IMR-90 (cell line): Measurements from ENCODE around the gene GRAMD4. TPM values are rescaled to one million over a fixed set of nuclear protein-coding genes. Genes with fewer than 3 reads are reported as not detected.

Source experiments
- ATAC-seq: fragments of 200-7000 bp; cut with Tn5 transposase; 2 replicates; pipeline ENCODE4 v1.9.1; 2020; ENCODE audit warnings: low read depth, mild to moderate bottlenecking, moderate library complexity
- BruUV-seq: library from RNA; stranded (reverse); fragments of 400-500 nt; replicated peaks from 2 replicates; lab custom pipeline; 2021; lab: Mats Ljungman, UMichigan
- CTCF ChIA-PET: fragments of 300-600 bp; formaldehyde crosslinking; extraction: SDS; loops from one replicate; lab custom pipeline; 2021; ENCODE audit warnings: antibody characterized with exemption; lab: Yijun Ruan, JAX
- POLR2A ChIA-PET: fragments of 300-600 bp; sonication (Branson Sonifier 250); formaldehyde crosslinking; loops from one replicate; lab custom pipeline; 2022; ENCODE audit warnings: antibody characterized with exemption; ENCODE audit not compliant: unreplicated experiment; lab: Charles Lee
- DNase-seq: peaks from one replicate; pipeline ENCODE4 v3.0.0; 2013
- H2AFZ ChIP-seq: replicated peaks from 2 replicates; pipeline ENCODE3; 2013; ENCODE audit warnings: low read length, mild to moderate bottlenecking; ENCODE audit not compliant: poor library complexity
- H2AK5ac ChIP-seq: 2 replicates; pipeline ENCODE4 v1.6.1; 2013; ENCODE audit warnings: low read depth, low read length, inconsistent platforms
- H2AK9ac ChIP-seq: replicated peaks from 2 replicates; pipeline ENCODE3; 2013; ENCODE audit warnings: mild to moderate bottlenecking, low read depth, low read length, moderate library complexity; ENCODE audit not compliant: poor library complexity
- H2BK120ac ChIP-seq: 2 replicates; pipeline ENCODE4 v1.6.1; 2013; ENCODE audit warnings: low read depth, low read length, inconsistent platforms
- H2BK15ac ChIP-seq: 3 replicates; pipeline ENCODE4 v1.6.1; 2013; ENCODE audit warnings: low read depth, low read length, inconsistent platforms
- H2BK20ac ChIP-seq: 2 replicates; pipeline ENCODE4 v1.6.1; 2013; ENCODE audit warnings: low read depth, mild to moderate bottlenecking, inconsistent platforms, low read length, moderate library complexity
- H2BK5ac ChIP-seq: 2 replicates; pipeline ENCODE4 v1.6.1; 2013; ENCODE audit warnings: mild to moderate bottlenecking, low read depth, low read length, inconsistent platforms; ENCODE audit not compliant: poor library complexity, severe bottlenecking
- H3K14ac ChIP-seq: replicated peaks from 2 replicates; pipeline ENCODE4 v1.6.1; 2013; ENCODE audit warnings: low read depth, low read length, inconsistent platforms
- H3K18ac ChIP-seq: 2 replicates; pipeline ENCODE4 v1.6.1; 2013; ENCODE audit warnings: low read depth, low read length, control low read depth
- H3K23ac ChIP-seq: 2 replicates; pipeline ENCODE4 v1.6.1; 2013; ENCODE audit warnings: low read depth, low read length, inconsistent platforms
- H3K27ac ChIP-seq: 2 replicates; pipeline ENCODE4 v1.5.1; 2013; ENCODE audit warnings: mild to moderate bottlenecking, control low read depth, low read length; ENCODE audit not compliant: insufficient read depth
- H3K27me3 ChIP-seq: 2 replicates; pipeline ENCODE4 v1.6.1; 2013; ENCODE audit warnings: low read length; ENCODE audit not compliant: control insufficient read depth, insufficient read depth
- H3K36me3 ChIP-seq: 2 replicates; pipeline ENCODE4 v1.6.1; 2013; ENCODE audit warnings: low read length, mixed read lengths; ENCODE audit not compliant: control insufficient read depth, insufficient read depth
- H3K4ac ChIP-seq: 2 replicates; pipeline ENCODE4 v1.6.1; 2013; ENCODE audit warnings: low read depth, low read length, inconsistent platforms
- H3K4me1 ChIP-seq: 2 replicates; pipeline ENCODE4 v1.6.1; 2013; ENCODE audit warnings: low read length, mixed read lengths; ENCODE audit not compliant: control insufficient read depth, insufficient read depth
- H3K4me2 ChIP-seq: 2 replicates; pipeline ENCODE4 v1.6.1; 2013; ENCODE audit warnings: low read depth, mild to moderate bottlenecking, control low read depth, low read length, moderate library complexity
- H3K4me3 ChIP-seq: 2 replicates; pipeline ENCODE4 v1.5.1; 2013; ENCODE audit warnings: low read depth, mild to moderate bottlenecking, control low read depth, low read length, moderate library complexity; ENCODE audit not compliant: insufficient read depth
- H3K56ac ChIP-seq: 2 replicates; pipeline ENCODE4 v1.6.1; 2013; ENCODE audit warnings: low read length, inconsistent platforms; ENCODE audit not compliant: insufficient read depth; ENCODE audit errors: extremely low read depth
- H3K79me1 ChIP-seq, 2 experiments: 2 replicates each; pipeline ENCODE4 v1.6.1; 2013; ENCODE audit warnings: low read length in 2 of 2, inconsistent platforms in 1 of 2, low read depth in 1 of 2
- H3K9ac ChIP-seq: 2 replicates; pipeline ENCODE4 v1.6.1; 2013; ENCODE audit warnings: low read depth, low read length, control low read depth
- H3K9me1 ChIP-seq: 2 replicates; pipeline ENCODE4 v1.6.1; 2013; ENCODE audit warnings: low read length, inconsistent platforms; ENCODE audit not compliant: insufficient read depth
- H3K9me3 ChIP-seq: 2 replicates; pipeline ENCODE4 v1.6.1; 2013; ENCODE audit warnings: low read length; ENCODE audit not compliant: control insufficient read depth, insufficient read depth
- H4K20me1 ChIP-seq: 2 replicates; pipeline ENCODE4 v1.6.1; 2013; ENCODE audit warnings: low read length, inconsistent platforms; ENCODE audit not compliant: insufficient read depth
- H4K5ac ChIP-seq: 2 replicates; pipeline ENCODE4 v1.6.1; 2013; ENCODE audit warnings: mild to moderate bottlenecking, low read depth, low read length, control low read depth
- H4K8ac ChIP-seq, 2 experiments: 2 replicates each; pipeline ENCODE4 v1.6.1; 2013; ENCODE audit warnings: low read depth in 2 of 2, low read length in 2 of 2, control low read depth in 1 of 2, inconsistent platforms in 1 of 2
- H4K91ac ChIP-seq: 2 replicates; pipeline ENCODE4 v1.6.1; 2013; ENCODE audit warnings: low read depth, low read length, inconsistent platforms; ENCODE audit not compliant: insufficient read depth
- CEBPB ChIP-seq: IDR thresholded peaks from 2 replicates; pipeline ENCODE4 v1.6.1; 2012; ENCODE audit warnings: low read depth, low read length, improper control_type of control experiment
- CTCF ChIP-seq: conservative IDR thresholded peaks from 2 replicates; pipeline ENCODE4 v1.5.1; 2012; ENCODE audit warnings: mild to moderate bottlenecking, low read depth, low read length, improper control_type of control experiment
- MXI1 ChIP-seq: IDR thresholded peaks from 2 replicates; pipeline ENCODE4 v1.6.1; 2012; ENCODE audit warnings: low read depth, mild to moderate bottlenecking, low read length, moderate library complexity, borderline replicate concordance
- NFE2L2 ChIP-seq: fragments of 150-350 bp; IDR thresholded peaks from 2 replicates; pipeline ENCODE4 v1.6.1; 2016; ENCODE audit warnings: low read depth, mild to moderate bottlenecking, low read length
- RCOR1 ChIP-seq: IDR thresholded peaks from 2 replicates; pipeline ENCODE4 v1.6.1; 2012; ENCODE audit warnings: mild to moderate bottlenecking, low read length, improper control_type of control experiment; ENCODE audit not compliant: insufficient replicate concordance
- WGBS, 2 experiments: methylation state at CpG; one replicate each; pipeline versions ENCODE4 v1.1.5 to v1.1.7; 2013; ENCODE audit warnings: missing lambda C conversion rate in 2 of 2; ENCODE audit not compliant: insufficient read length in 1 of 2; ENCODE audit errors: extremely low coverage in 2 of 2; 5-methylcytosine and 5-hydroxymethylcytosine counted together
- dilution Hi-C: fragments of 300-500 bp; cut with HindIII; formaldehyde crosslinking; loops from one replicate; pipeline ENCODE4 v1.14.3; 2018; ENCODE audit warnings: low sequenced_read_pairs; ENCODE audit not compliant: unreplicated experiment
- in situ Hi-C: fragments of 300-500 bp; cut with MboI; formaldehyde crosslinking; loops from 3 replicates; pipeline ENCODE4 v1.14.3; 2019; ENCODE audit warnings: low sequenced_read_pairs, inconsistent platforms, mixed read lengths
- intact Hi-C: fragments of 100-400 bp; cut with micrococcal nuclease; formaldehyde crosslinking; loops from 2 replicates; pipeline ENCODE4 v1.10.0; 2022
- polyA plus RNA-seq, 3 experiments: library from polyadenylated mRNA; depleted of rRNA; stranded (reverse); fragments of >200 nt; gene quantifications; 2 replicates each; pipeline ENCODE4 v1.2.3, GENCODE V29; 2012; ENCODE audit warnings: low replicate concordance in 1 of 3
- total RNA-seq: library from RNA; depleted of rRNA; stranded (reverse); fragments of >200 nt; gene quantifications from 2 replicates; pipeline ENCODE4 v1.2.3, GENCODE V29; 2012
- TF ChIP-seq, protein P1 (sequence below): fragments of 150-350 bp; IDR thresholded peaks from 2 replicates; pipeline ENCODE4 v1.6.1; 2016; ENCODE audit warnings: low read depth, mild to moderate bottlenecking, low read length, moderate library complexity, borderline replicate concordance

The GRAMD4 gene
- total and polyA plus RNA-seq, 2 of the 4 experiments (the other 2 are of a cell fraction): 2.7 to 5.8 TPM

- no peak for DNase-seq
- H3K4me1 ChIP-seq: peaks cover 10% of the 10 kb centered on the region
- H3K23ac ChIP-seq: no peak overlapping the region
- no TSS peak for BruUV-seq
- H2BK15ac ChIP-seq: no peak overlapping the region
- no peaks in the 10 kb centered on the region; a peak in 1 of 4 replicates for H3K79me1 ChIP-seq
- H2AK5ac ChIP-seq: no peak overlapping the region
- TF ChIP-seq RCOR1 (no peak), MXI1 (no peak), CTCF (no peak), NFE2L2 (no peak), CEBPB (no peak)
- TF ChIP-seq, protein P1, sequence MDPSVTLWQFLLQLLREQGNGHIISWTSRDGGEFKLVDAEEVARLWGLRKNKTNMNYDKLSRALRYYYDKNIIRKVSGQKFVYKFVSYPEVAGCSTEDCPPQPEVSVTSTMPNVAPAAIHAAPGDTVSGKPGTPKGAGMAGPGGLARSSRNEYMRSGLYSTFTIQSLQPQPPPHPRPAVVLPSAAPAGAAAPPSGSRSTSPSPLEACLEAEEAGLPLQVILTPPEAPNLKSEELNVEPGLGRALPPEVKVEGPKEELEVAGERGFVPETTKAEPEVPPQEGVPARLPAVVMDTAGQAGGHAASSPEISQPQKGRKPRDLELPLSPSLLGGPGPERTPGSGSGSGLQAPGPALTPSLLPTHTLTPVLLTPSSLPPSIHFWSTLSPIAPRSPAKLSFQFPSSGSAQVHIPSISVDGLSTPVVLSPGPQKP: no peak
- no peak overlapping the region for H2AK9ac ChIP-seq
- 100% methylated on average over 1 of the region's 21 CpGs; no CpG with 5 or more reads in 1 of the 2 experiments for WGBS, 2 experiments
- no peak overlapping the region for H3K9ac ChIP-seq
- in situ Hi-C loops (no loop called here), intact Hi-C loops (no loop called here), dilution Hi-C loops (no loop called here)
- H3K36me3 ChIP-seq: peaks cover 1% of the 10 kb centered on the region; the same call in 1 of the 2 replicates
- no peak overlapping the region for H3K4ac ChIP-seq
- no peak overlapping the region for H3K4me2 ChIP-seq
- H3K27ac ChIP-seq: no peak overlapping the region
- H3K4me3 ChIP-seq: no peak overlapping the region
- no peak overlapping the region for H3K14ac ChIP-seq
- H3K27me3 ChIP-seq: no peaks in the 10 kb centered on the region; the same call in 1 of the 2 replicates
- H4K91ac ChIP-seq: no peak overlapping the region
- H4K20me1 ChIP-seq: peaks cover 39% of the 10 kb centered on the region
- ChIA-PET POLR2A (no interaction called here), CTCF (no interaction called here)
- H2BK5ac ChIP-seq: no peak overlapping the region
- H3K18ac ChIP-seq: no peak overlapping the region
- no peaks in the 10 kb centered on the region for H3K9me3 ChIP-seq
- no peak for ATAC-seq
- no peak overlapping the region for H2BK20ac ChIP-seq
- no peak overlapping the region for H4K5ac ChIP-seq
- no peak overlapping the region for H2BK120ac ChIP-seq
- no peak overlapping the region for H3K56ac ChIP-seq
- H3K9me1 ChIP-seq: no peaks in the 10 kb centered on the region
- H2AFZ ChIP-seq: no peak overlapping the region
- H4K8ac ChIP-seq: no peak overlapping the region
These were observed 32.5 kb upstream of the GRAMD4 start for GRCh38 chr22:46587492-46588278.
